ENCODE measurements around the gene PPIL6. TPM values are rescaled to one million over a fixed set of nuclear protein-coding genes. Genes with fewer than 3 reads are reported as not detected.

PPIL6 gene
- total RNA-seq, 4 donors from 2014 or later: 0.35 to 6.1 (median 2.8) TPM

- Histone ChIP-seq H3K4me1 (peaks cover 0 to 9% (median 0%) of the 10 kb centered on the region in 3 donors), H3K9me3 (peaks cover 0 to 10% (median 0%) of the 10 kb centered on the region in 3 donors), H3K27ac (no peak overlapping the region), H3K27me3 (no peaks in the 10 kb centered on the region), H3K4me3 (no peak overlapping the region), H3K36me3 (peaks cover 3 to 99% (median 4%) of the 10 kb centered on the region in 3 donors)
- intact Hi-C loops (cut with DNase I): no loop called here
- no peak for DNase-seq
- TF ChIP-seq POLR2A (IDR thresholded peaks at IDR 0.05) (no peak), CTCF (IDR thresholded peaks at IDR 0.05) (no peak)
These were observed 82.2 kb downstream of the PPIL6 start for GRCh38 chr6:109358204-109358603.

- Histone ChIP-seq H3K27me3 (no peaks in the 10 kb centered on the region), H3K27ac (no peak overlapping the region), H3K9me3 (peaks cover 0 to 10% (median 0%) of the 10 kb centered on the region in 3 donors), H3K36me3 (peaks cover 0 to 80% (median 3%) of the 10 kb centered on the region in 3 donors), H3K4me1 (peaks cover 0 to 19% (median 4%) of the 10 kb centered on the region in 3 donors), H3K4me3 (no peak overlapping the region)
- WGBS, 2 donors: 97 to 100% methylated on average over 3 of the region's 3 CpGs
- TF ChIP-seq POLR2A (IDR thresholded peaks at IDR 0.05) (no peak), CTCF (IDR thresholded peaks at IDR 0.05) (no peak)
- no peak for DNase-seq
- intact Hi-C loops (cut with DNase I): no loop called here
These were observed 84.2 kb downstream of the PPIL6 start for GRCh38 chr6:109356237-109356636.

- Histone ChIP-seq H3K9me3 (peaks cover 0 to 6% (median 0%) of the 10 kb centered on the region in 3 donors), H3K4me3 (no peak overlapping the region), H3K27ac (no peak overlapping the region), H3K4me1 (peaks cover 7 to 34% (median 13%) of the 10 kb centered on the region in 3 donors), H3K27me3 (no peaks in the 10 kb centered on the region), H3K36me3 (peaks cover 0 to 33% (median 3%) of the 10 kb centered on the region in 3 donors)
- intact Hi-C loops (cut with DNase I): no loop called here
- WGBS, 2 donors: 91 to 92% methylated on average over 5 of the region's 5 CpGs
- TF ChIP-seq CTCF (IDR thresholded peaks at IDR 0.05) (no peak), POLR2A (IDR thresholded peaks at IDR 0.05) (no peak)
- DNase-seq: no peak
These were observed 88.9 kb downstream of the PPIL6 start for GRCh38 chr6:109351231-109352130.

GRCh38 chr6:109349419-109349987 lies 90.9 kb downstream of the PPIL6 start:
- H3K36me3 ChIP-seq: peaks cover 0 to 13% (median 0%) of the 10 kb centered on the region in 3 donors
- H3K4me3 ChIP-seq: no peak overlapping the region
- WGBS, 2 donors: 46 to 48% methylated on average over 3 of the region's 3 CpGs
- peaks cover 7 to 37% (median 13%) of the 10 kb centered on the region in 3 donors for H3K4me1 ChIP-seq
- no peaks in the 10 kb centered on the region for H3K9me3 ChIP-seq
- TF ChIP-seq CTCF (IDR thresholded peaks at IDR 0.05) (no peak), POLR2A (IDR thresholded peaks at IDR 0.05) (no peak)
- H3K27ac ChIP-seq: peak overlapping the region in 3 of 4 donors; percentile 42 to 49 (median 44)
- DNase-seq: no peak
- no peaks in the 10 kb centered on the region for H3K27me3 ChIP-seq
- intact Hi-C loops (cut with DNase I): no loop called here

GRCh38 chr6:109348226-109348625 lies 92.2 kb downstream of the PPIL6 start:
- TF ChIP-seq POLR2A (IDR thresholded peaks at IDR 0.05) (no peak), CTCF (IDR thresholded peaks at IDR 0.05) (no peak)
- DNase-seq: no peak
- Histone ChIP-seq H3K27ac (no peak overlapping the region), H3K4me3 (no peak overlapping the region), H3K27me3 (no peaks in the 10 kb centered on the region), H3K36me3 (peaks cover 0 to under 1% (median 0%) of the 10 kb centered on the region in 3 donors), H3K9me3 (no peaks in the 10 kb centered on the region), H3K4me1 (peaks cover 7 to 43% (median 13%) of the 10 kb centered on the region in 3 donors)
- intact Hi-C loops (cut with DNase I): no loop called here
- WGBS, 2 donors: 67 to 89% methylated on average over 7 to 8 of the region's 8 CpGs
